Measurements from ENCODE around the gene DPYSL5.

The DPYSL5 gene

DNA sequence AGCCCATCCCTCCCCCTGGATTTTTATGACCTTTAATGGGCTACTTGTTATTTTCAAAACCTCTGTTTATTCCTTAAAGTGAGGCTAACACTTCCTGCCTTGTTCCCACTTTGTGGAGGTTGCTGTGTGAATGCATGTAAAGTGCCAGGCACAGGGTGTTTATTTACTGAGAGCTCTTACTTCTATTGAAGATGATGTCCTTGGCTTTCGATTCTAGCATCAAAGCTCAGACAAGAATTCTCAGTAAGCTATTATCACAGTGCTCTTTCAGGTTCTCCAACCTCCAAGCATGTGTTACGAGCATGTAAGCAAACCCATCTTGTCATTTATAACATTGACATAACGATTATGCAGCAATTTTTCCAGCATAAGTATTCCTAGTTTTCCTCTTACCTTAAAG is 44.2 kb downstream of the DPYSL5 start:
- DNase-seq, result no peak
- no peaks in the 10 kb centered on the region for H3K36me3 ChIP-seq (ENCODE audit: control insufficient read depth in 4 of 4, insufficient read depth in 4 of 4, low read length in 3 of 4)
- no peak overlapping the region for H3K4me3 ChIP-seq (ENCODE audit: control insufficient read depth in 1 of 7, extremely low read depth in 1 of 7, insufficient read depth in 4 of 7, low read depth in 2 of 7, low read length in 6 of 7)
- no peaks in the 10 kb centered on the region for H3K27me3 ChIP-seq (replicated peaks in 2 of 5; ENCODE audit: control insufficient read depth in 4 of 5, insufficient read depth in 5 of 5, low read length in 4 of 5)
- peaks cover 0 to 11% (median 2%) of the 10 kb centered on the region in 5 experiments for H3K9me3 ChIP-seq (ENCODE audit: control extremely low read depth in 1 of 5, control insufficient read depth in 4 of 5, insufficient read depth in 2 of 5, low read depth in 1 of 5, low read length in 4 of 5)
- H3K27ac ChIP-seq (ENCODE audit: insufficient read depth in 1 of 2, low read depth in 1 of 2, low read length in 2 of 2, poor library complexity in 1 of 2, severe bottlenecking in 2 of 2), result no peak overlapping the region
- WGBS (ENCODE audit: insufficient coverage), result 100% methylated on average over 1 of the region's 3 CpGs
- peaks cover 8 to 22% (median 13%) of the 10 kb centered on the region in 4 experiments for H3K4me1 ChIP-seq (ENCODE audit: control extremely low read depth in 1 of 4, control insufficient read depth in 4 of 4, insufficient read depth in 4 of 4, low read length in 3 of 4)
- CTCF ChIA-PET, result interaction anchor here (0.9 kb wide), 1 partner anchor 49 kb away, joined by 3 read pairs; no protein-coding TSS in a partner anchor
- POLR2A ChIA-PET, result interaction anchor here (0.6 kb wide), 1 partner anchor 72 kb away, joined by 3 read pairs; no protein-coding TSS in a partner anchor

DNA sequence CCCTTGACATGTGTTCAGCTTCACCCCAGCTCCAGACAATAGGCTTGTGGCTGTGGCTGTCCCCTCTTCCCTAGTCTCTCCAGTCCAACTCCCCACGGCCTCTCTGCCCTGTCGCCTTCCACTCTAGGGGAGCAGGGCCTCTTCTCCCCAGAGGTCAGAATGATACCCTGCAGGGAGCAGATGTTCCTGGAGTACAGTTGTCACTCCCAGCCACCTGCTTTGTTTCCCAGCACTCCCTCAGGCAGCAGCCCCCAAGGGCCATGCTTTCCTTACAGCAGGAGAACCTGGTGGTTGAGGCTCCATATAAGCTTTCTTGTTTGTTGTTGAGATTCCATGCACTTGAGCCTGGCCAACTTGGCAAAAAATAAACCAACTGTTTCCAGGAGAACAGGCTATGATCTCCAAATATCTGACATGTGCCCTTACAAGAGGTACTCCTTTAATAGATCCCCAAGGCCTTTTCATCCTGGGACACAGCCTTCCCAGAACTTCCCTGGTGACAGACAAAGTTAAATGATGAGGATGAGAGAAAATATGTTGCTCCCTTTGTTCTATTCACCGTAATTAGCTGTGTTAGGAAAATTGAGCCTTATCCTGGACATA is 45.1 kb downstream of the DPYSL5 start:
- whole genome bisulfite sequencing (ENCODE audit: insufficient coverage), result no CpG with 5 or more reads among the region's 3 CpGs
- Histone ChIP-seq H3K36me3 (ENCODE audit: control insufficient read depth in 4 of 4, insufficient read depth in 4 of 4, low read length in 3 of 4) (no peaks in the 10 kb centered on the region), H3K27me3 (replicated peaks in 2 of 5; ENCODE audit: control insufficient read depth in 4 of 5, insufficient read depth in 5 of 5, low read length in 4 of 5) (no peaks in the 10 kb centered on the region), H3K4me3 (ENCODE audit: control insufficient read depth in 1 of 7, extremely low read depth in 1 of 7, insufficient read depth in 4 of 7, low read depth in 2 of 7, low read length in 6 of 7) (no peak overlapping the region), H3K4me1 (ENCODE audit: control extremely low read depth in 1 of 4, control insufficient read depth in 4 of 4, insufficient read depth in 4 of 4, low read length in 3 of 4) (peaks cover 0 to 13% (median 4%) of the 10 kb centered on the region in 4 experiments), H3K27ac (ENCODE audit: insufficient read depth in 1 of 2, low read depth in 1 of 2, low read length in 2 of 2, poor library complexity in 1 of 2, severe bottlenecking in 2 of 2) (no peak overlapping the region), H3K9me3 (ENCODE audit: control extremely low read depth in 1 of 5, control insufficient read depth in 4 of 5, insufficient read depth in 2 of 5, low read depth in 1 of 5, low read length in 4 of 5) (peaks cover 0 to 11% (median 2%) of the 10 kb centered on the region in 5 experiments)
- CTCF ChIA-PET, result interaction anchor here (0.9 kb wide), 1 partner anchor 48 kb away, joined by 3 read pairs; no protein-coding TSS in a partner anchor
- POLR2A ChIA-PET, result interaction anchor here (0.6 kb wide), 1 partner anchor 73 kb away, joined by 3 read pairs; no protein-coding TSS in a partner anchor
- no peak for DNase-seq

DNA sequence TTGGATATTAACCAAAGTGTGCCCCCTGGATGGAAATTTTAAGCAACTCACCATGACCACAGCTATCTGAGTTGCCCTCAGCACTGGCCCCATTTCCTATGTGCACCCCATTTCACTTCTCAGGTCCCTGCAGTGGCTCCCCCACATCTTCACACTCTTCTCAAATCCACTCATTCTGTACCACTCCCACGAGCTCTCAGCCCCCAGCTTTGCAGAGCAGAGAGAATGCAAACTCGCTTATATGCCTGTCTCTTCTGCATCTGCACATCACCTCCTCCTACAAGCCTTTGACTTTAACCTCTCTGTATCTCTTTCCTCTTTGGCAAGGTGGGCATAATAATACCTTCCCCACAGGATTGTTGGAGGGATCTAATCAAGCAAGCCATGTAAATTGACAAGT is 46.2 kb downstream of the DPYSL5 start:
- POLR2A ChIA-PET, result no interaction called here

DNA sequence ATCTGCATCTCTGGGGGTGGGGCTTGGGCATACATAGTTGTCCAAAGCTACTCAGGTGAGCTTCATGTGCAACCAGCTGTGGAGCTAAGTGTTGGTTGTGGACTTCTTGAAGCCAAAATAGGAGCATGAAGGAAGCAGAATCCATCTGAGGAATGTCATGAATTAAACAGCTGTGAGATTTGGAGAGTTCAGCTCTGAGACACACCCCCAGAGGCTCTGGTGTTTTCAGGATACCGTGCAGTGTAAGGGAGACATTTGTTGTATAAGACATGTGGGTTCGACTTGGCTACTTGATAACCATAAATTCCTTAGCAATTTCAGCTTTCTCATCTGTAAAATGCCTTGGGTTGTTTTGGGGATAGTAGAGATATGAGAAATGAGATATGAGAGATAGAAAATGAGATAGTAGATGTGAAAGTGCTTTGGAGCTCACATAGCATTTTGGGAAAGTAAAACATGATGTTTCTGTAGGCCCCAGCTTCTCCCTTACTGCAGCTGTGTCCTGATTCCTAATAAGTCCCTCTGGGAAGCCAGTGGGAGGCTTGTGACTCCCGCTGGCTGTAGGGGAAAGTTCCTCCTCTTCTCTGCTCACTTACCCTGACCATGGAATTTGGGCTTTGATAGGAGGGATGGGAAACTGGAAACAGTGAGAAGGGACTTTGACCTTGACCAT is 50.0 kb downstream of the DPYSL5 start:
- H3K4me3 ChIP-seq (ENCODE audit: control insufficient read depth in 1 of 7, extremely low read depth in 1 of 7, insufficient read depth in 4 of 7, low read depth in 2 of 7, low read length in 6 of 7), result no peak overlapping the region
- no peak for DNase-seq
- H3K9me3 ChIP-seq (ENCODE audit: control extremely low read depth in 1 of 5, control insufficient read depth in 4 of 5, insufficient read depth in 2 of 5, low read depth in 1 of 5, low read length in 4 of 5), result peaks cover 0 to 11% (median 2%) of the 10 kb centered on the region in 5 experiments
- no peak overlapping the region for H3K27ac ChIP-seq (ENCODE audit: insufficient read depth in 1 of 2, low read depth in 1 of 2, low read length in 2 of 2, poor library complexity in 1 of 2, severe bottlenecking in 2 of 2)
- WGBS (ENCODE audit: insufficient coverage), result no CpG with 5 or more reads among the region's 3 CpGs
- no peaks in the 10 kb centered on the region for H3K4me1 ChIP-seq (ENCODE audit: control extremely low read depth in 1 of 4, control insufficient read depth in 4 of 4, insufficient read depth in 4 of 4, low read length in 3 of 4)
- POLR2A ChIA-PET, result no interaction called here
- H3K27me3 ChIP-seq (replicated peaks in 2 of 5; ENCODE audit: control insufficient read depth in 4 of 5, insufficient read depth in 5 of 5, low read length in 4 of 5), result peaks cover 0 to 2% (median 0%) of the 10 kb centered on the region in 5 experiments
- CTCF ChIA-PET, result interaction anchor here (1.2 to 1.6 kb wide), 2 partner anchors 10 to 24 kb away, joined by 4 to 8 read pairs; no protein-coding TSS in a partner anchor
- H3K36me3 ChIP-seq (ENCODE audit: control insufficient read depth in 4 of 4, insufficient read depth in 4 of 4, low read length in 3 of 4), result no peaks in the 10 kb centered on the region

More for the DNA sequence above, 46.2 kb downstream of the DPYSL5 start:
- no peak overlapping the region for H3K4me3 ChIP-seq (ENCODE audit: control insufficient read depth in 1 of 7, extremely low read depth in 1 of 7, insufficient read depth in 4 of 7, low read depth in 2 of 7, low read length in 6 of 7)
- DNase-seq, result no peak
- WGBS (ENCODE audit: insufficient coverage), result 90% methylated on average over 2 of the region's 2 CpGs
- no peak overlapping the region for H3K27ac ChIP-seq (ENCODE audit: insufficient read depth in 1 of 2, low read depth in 1 of 2, low read length in 2 of 2, poor library complexity in 1 of 2, severe bottlenecking in 2 of 2)
- H3K9me3 ChIP-seq (ENCODE audit: control extremely low read depth in 1 of 5, control insufficient read depth in 4 of 5, insufficient read depth in 2 of 5, low read depth in 1 of 5, low read length in 4 of 5), result peaks cover 0 to 11% (median 2%) of the 10 kb centered on the region in 5 experiments
- H3K4me1 ChIP-seq (ENCODE audit: control extremely low read depth in 1 of 4, control insufficient read depth in 4 of 4, insufficient read depth in 4 of 4, low read length in 3 of 4), result peaks cover 0 to 2% (median 0%) of the 10 kb centered on the region in 4 experiments
- CTCF ChIA-PET, result interaction anchor here (1.4 kb wide), 1 partner anchor 14 kb away, joined by 3 read pairs; no protein-coding TSS in a partner anchor
- peaks cover 0 to 2% (median 0%) of the 10 kb centered on the region in 5 experiments for H3K27me3 ChIP-seq (replicated peaks in 2 of 5; ENCODE audit: control insufficient read depth in 4 of 5, insufficient read depth in 5 of 5, low read length in 4 of 5)
- H3K36me3 ChIP-seq (ENCODE audit: control insufficient read depth in 4 of 4, insufficient read depth in 4 of 4, low read length in 3 of 4), result no peaks in the 10 kb centered on the region

DNA sequence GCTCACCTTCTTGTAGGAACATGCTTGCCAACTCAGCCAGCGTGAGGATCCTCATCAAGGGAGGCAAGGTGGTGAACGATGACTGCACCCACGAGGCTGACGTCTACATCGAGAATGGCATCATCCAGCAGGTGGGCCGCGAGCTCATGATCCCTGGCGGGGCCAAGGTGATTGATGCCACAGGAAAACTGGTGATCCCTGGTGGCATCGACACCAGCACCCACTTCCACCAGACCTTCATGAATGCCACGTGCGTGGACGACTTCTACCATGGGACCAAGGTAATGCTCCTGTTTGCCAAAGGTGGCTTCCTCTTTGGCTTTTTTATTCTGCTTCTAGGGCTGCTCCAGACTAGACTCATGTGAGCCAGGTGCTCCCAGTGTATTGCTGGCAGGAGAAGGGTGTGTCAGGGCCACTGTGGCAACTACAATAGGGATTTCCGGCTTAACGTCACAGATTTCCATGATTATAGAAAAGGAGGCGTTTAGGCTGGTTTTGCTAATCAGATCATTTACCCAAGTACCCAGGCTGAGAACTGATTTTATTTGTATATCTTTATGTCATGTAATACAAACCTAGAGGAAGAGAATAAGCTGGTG is 50.6 kb downstream of the DPYSL5 start:
- peaks cover 0 to 2% (median 0%) of the 10 kb centered on the region in 5 experiments for H3K27me3 ChIP-seq (replicated peaks in 2 of 5; ENCODE audit: control insufficient read depth in 4 of 5, insufficient read depth in 5 of 5, low read length in 4 of 5)
- no peak for DNase-seq
- H3K4me3 ChIP-seq (ENCODE audit: control insufficient read depth in 1 of 7, extremely low read depth in 1 of 7, insufficient read depth in 4 of 7, low read depth in 2 of 7, low read length in 6 of 7), result no peak overlapping the region
- H3K4me1 ChIP-seq (ENCODE audit: control extremely low read depth in 1 of 4, control insufficient read depth in 4 of 4, insufficient read depth in 4 of 4, low read length in 3 of 4), result no peaks in the 10 kb centered on the region
- no peak overlapping the region for H3K27ac ChIP-seq (ENCODE audit: insufficient read depth in 1 of 2, low read depth in 1 of 2, low read length in 2 of 2, poor library complexity in 1 of 2, severe bottlenecking in 2 of 2)
- H3K36me3 ChIP-seq (ENCODE audit: control insufficient read depth in 4 of 4, insufficient read depth in 4 of 4, low read length in 3 of 4), result no peaks in the 10 kb centered on the region
- WGBS (ENCODE audit: insufficient coverage), result 96% methylated on average over 13 of the region's 15 CpGs
- POLR2A ChIA-PET, result no interaction called here
- H3K9me3 ChIP-seq (ENCODE audit: control extremely low read depth in 1 of 5, control insufficient read depth in 4 of 5, insufficient read depth in 2 of 5, low read depth in 1 of 5, low read length in 4 of 5), result peaks cover 0 to 11% (median 2%) of the 10 kb centered on the region in 5 experiments
- CTCF ChIA-PET, result interaction anchor here (1.2 to 1.6 kb wide), 2 partner anchors 11 to 24 kb away, joined by 4 to 8 read pairs; no protein-coding TSS in a partner anchor

DNA sequence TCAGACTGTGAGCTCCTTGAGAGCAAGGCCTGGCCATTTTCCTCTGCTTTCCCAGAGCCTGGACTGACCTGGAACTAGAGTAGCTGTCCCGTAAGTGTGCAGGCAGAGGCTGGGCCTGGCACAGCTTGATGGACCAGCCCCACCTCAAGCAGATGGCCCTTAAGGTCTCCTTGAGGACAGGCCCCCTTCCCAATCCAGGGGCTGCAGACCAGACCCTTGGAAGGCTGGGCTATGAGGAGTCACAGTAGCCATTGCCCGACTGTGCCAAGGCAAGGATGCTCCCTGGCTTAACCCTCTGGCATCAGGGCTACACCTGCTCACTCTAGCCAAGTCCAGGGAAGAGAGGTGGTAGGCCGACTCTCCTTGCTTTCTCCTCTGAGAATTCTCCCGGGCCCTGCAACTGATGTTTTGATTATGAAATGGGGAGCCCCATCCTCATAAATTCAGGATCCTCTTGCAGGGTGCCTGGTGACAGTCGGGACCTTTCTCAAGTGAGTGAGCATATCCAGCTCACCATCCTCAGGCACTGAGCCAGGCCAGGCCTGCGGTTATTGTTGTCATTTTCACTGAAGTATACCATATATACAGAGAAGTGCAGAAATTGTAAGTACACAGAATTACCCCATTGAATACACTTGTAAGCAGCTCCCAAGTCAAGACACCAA is 51.7 kb downstream of the DPYSL5 start:
- Histone ChIP-seq H3K9me3 (ENCODE audit: control extremely low read depth in 1 of 5, control insufficient read depth in 4 of 5, insufficient read depth in 2 of 5, low read depth in 1 of 5, low read length in 4 of 5) (peaks cover 0 to 10% (median 2%) of the 10 kb centered on the region in 5 experiments), H3K36me3 (ENCODE audit: control insufficient read depth in 4 of 4, insufficient read depth in 4 of 4, low read length in 3 of 4) (no peaks in the 10 kb centered on the region), H3K4me1 (ENCODE audit: control extremely low read depth in 1 of 4, control insufficient read depth in 4 of 4, insufficient read depth in 4 of 4, low read length in 3 of 4) (no peaks in the 10 kb centered on the region), H3K27me3 (replicated peaks in 2 of 5; ENCODE audit: control insufficient read depth in 4 of 5, insufficient read depth in 5 of 5, low read length in 4 of 5) (peaks cover 0 to 2% (median 0%) of the 10 kb centered on the region in 5 experiments), H3K27ac (ENCODE audit: insufficient read depth in 1 of 2, low read depth in 1 of 2, low read length in 2 of 2, poor library complexity in 1 of 2, severe bottlenecking in 2 of 2) (no peak overlapping the region), H3K4me3 (ENCODE audit: control insufficient read depth in 1 of 7, extremely low read depth in 1 of 7, insufficient read depth in 4 of 7, low read depth in 2 of 7, low read length in 6 of 7) (no peak overlapping the region)
- WGBS (ENCODE audit: insufficient coverage), result 100% methylated on average over 5 of the region's 6 CpGs
- DNase-seq, result no peak
- ChIA-PET POLR2A (no interaction called here), CTCF (interaction anchor here (2.1 kb wide), 1 partner anchor 23 kb away, joined by 4 read pairs; no protein-coding TSS in a partner anchor)
